ENCODE measurements around the gene CAPN7.

Gene CAPN7

DNA sequence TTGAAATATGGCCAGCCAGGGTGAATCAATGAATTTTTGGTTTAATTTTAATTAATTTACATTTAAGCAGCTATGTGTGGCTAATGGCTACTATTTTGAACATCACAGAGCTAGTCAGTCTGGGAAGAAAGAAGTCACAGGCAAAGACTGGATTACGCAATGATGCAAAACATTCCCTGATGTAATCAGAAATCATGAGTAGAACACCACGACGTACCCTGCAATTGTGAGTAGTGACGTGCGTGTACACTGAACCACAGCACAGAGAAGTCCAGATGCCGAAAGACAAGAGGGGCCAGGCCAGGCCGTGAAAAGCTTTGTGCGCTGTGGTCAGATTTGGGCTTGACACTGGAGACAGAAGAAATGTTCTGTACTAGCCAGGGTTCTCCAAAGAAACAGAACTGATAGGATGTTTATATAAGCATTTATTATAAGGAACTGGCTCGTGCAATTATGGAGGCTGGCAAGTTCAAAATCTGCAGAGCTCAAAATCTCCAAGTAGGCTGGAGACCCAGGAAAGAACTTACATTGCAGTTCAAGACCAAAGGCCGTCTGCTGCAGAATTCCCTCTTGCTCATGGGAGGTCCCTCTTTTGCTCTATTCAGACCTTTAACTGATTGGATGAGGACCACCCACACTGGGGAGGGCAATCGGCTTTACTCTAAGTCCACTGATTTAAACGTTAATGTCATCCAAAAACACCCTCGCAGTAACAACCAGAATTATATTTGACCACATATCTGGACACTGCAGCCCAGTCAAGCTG lies 81.7 kb downstream of the CAPN7 start:
- H3K4me3 ChIP-seq (ENCODE audit: low read depth, low read length) = no peak overlapping the region
- TF ChIP-seq CTCF (IDR thresholded peaks at IDR 0.05; ENCODE audit: insufficient read depth, low read depth, low read length, missing control alignments) = no peak
- DNase-seq (ENCODE audit: low read depth) = no peak

GRCh38 chr3:15288331-15289035 lies 82.4 kb downstream of the CAPN7 start:
- no peak overlapping the region for H3K4me3 ChIP-seq (ENCODE audit: low read depth, low read length)
- DNase-seq (ENCODE audit: low read depth) = no peak
- TF ChIP-seq CTCF (IDR thresholded peaks at IDR 0.05; ENCODE audit: insufficient read depth, low read depth, low read length, missing control alignments) = no peak

DNA sequence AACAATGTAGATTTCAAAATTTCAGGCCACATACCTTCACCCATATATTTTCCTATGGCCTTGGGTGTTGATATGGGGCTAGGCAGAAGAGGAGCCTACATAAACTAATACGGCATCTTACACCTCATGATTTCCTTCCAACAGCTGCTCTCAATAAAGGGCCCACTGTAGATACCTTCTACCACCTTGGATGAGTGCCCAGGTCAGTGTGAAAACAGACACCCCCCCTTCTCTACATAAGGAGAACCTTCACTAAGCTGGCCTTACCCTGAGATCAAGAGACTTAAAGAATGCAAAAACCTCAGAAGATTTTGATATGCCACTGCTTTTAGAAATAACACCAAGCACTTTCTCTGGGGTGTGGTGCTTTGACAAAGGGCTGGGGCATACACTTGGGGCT lies 83.6 kb downstream of the CAPN7 start:
- no peak for TF ChIP-seq CTCF (IDR thresholded peaks at IDR 0.05; ENCODE audit: insufficient read depth, low read depth, low read length, missing control alignments)
- no peak overlapping the region for H3K4me3 ChIP-seq (ENCODE audit: low read depth, low read length)

DNA sequence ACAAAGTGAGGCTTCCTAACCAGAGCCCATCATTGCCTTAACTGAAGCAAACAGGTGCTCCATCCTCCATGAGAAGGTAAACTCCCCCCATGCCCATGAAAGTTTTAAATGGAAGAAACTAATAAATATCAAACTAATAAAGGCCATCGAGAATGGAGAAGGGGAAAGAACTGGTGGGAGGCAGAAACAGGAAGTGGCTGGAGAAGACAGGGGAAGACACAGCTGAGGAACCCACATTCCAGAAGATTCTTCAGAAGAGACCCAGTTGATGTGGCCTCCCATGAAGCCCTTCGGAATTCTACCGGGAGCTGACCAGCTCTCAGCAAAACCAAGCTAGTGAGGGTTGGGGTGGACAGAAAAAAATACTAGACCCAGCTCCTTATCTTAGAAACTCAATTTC lies 84.7 kb downstream of the CAPN7 start:
- H3K4me3 ChIP-seq (ENCODE audit: low read depth, low read length) = no peak overlapping the region
- TF ChIP-seq CTCF (IDR thresholded peaks at IDR 0.05; ENCODE audit: insufficient read depth, low read depth, low read length, missing control alignments) = no peak
- peak; percentile 44 for DNase-seq (ENCODE audit: low read depth)

More for the DNA sequence above, 83.6 kb downstream of the CAPN7 start:
- no peak for DNase-seq (ENCODE audit: low read depth)

DNA sequence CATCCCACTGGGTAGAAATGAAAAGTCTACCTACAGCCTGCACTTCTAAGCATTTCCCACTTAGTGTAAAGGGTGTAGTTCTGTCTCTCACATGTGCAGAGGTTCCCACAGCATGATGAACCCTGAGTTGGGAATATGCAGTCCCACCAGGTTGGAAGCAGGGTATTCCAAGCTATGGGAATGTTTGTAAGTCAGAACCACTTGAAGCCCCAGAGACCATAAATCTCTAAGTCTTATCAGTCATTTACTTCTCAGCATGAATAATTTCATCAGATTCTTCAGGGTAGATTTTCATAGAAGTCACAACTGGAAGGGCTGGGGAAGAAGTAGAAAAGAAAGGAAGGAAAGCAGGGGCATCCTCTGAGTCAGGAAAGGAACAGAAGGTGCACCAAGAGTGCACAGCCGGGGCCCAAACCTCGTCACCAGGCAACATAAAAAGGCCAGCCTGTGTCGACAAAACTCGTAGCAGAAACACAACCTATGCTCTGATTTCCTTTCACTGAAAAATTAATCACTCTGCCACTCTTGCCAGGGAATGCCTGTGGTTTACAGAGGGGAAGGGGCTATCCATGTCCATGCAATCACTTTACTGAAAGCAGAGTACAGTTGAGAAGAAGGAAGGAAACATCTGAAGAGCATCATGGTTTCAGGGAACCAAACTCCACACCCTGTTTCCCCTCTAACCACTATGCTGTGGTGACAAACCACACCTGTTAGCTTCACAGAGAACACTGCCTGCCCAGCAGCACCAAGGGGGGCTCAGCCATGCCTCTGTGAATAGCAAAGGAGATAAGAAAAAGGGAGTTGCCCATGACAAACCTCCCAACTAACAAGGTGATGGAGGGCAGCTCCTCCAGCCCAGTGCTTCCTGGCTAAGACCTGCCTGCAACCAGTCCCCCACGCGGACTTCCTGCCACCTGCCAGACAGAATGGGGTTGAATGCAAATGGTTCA lies 85.8 kb downstream of the CAPN7 start:
- peak overlapping the region; percentile 14; the same call in 1 of the 2 replicates for H3K4me3 ChIP-seq (ENCODE audit: low read depth, low read length)
- DNase-seq (ENCODE audit: low read depth) = peak; percentile 92
- no peak for TF ChIP-seq CTCF (IDR thresholded peaks at IDR 0.05; ENCODE audit: insufficient read depth, low read depth, low read length, missing control alignments)

DNA sequence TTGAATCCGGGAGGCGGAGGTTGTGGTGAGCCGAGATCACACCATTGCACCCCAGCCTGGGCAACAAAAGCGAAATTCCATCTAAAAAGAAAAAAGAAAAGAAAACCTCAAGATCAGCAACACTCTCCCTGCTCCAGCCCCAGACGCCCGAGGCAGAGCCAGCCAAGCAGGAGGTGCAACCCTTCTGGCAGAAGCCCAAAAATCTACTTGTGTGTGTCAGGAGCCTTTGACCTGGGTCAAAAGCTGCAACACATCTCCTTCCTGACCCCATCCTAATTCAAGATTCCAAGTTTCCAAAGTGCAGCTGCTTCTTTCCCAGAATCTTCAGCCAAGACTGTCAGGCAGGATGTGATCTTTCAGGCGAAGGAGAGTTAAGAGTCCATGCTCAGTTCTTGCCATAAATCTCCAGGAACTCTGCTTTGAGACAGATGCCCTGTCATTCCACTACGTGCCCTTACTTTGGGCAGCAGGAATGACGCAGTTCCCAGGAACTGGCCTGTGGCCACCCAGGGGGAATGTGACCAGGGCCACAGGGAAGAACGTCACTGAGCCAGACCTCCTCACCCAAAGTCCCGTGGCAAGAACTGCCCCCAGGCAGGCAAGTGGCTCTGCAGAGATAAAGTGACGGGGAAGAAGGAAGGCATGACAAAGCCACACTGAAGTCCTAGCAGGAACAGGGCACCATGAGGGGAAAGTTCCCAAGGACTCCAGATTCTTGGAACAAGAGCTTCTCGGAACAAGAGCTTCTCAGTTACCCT lies 86.9 kb downstream of the CAPN7 start:
- no peak for TF ChIP-seq CTCF (IDR thresholded peaks at IDR 0.05; ENCODE audit: insufficient read depth, low read depth, low read length, missing control alignments)
- no peak overlapping the region for H3K4me3 ChIP-seq (ENCODE audit: low read depth, low read length)
- no peak for DNase-seq (ENCODE audit: low read depth)

Measured in GM12865 (cell line).